GM19438 (cell line): ENCODE results near the gene ADGRL2.

Experiments
- ATAC-seq: cut with Tn5 transposase; IDR thresholded peaks from one replicate; pipeline ENCODE4 v1.9.1; 2021; ENCODE audit warnings: low read depth; ENCODE audit not compliant: unreplicated experiment

Gene ADGRL2

DNA sequence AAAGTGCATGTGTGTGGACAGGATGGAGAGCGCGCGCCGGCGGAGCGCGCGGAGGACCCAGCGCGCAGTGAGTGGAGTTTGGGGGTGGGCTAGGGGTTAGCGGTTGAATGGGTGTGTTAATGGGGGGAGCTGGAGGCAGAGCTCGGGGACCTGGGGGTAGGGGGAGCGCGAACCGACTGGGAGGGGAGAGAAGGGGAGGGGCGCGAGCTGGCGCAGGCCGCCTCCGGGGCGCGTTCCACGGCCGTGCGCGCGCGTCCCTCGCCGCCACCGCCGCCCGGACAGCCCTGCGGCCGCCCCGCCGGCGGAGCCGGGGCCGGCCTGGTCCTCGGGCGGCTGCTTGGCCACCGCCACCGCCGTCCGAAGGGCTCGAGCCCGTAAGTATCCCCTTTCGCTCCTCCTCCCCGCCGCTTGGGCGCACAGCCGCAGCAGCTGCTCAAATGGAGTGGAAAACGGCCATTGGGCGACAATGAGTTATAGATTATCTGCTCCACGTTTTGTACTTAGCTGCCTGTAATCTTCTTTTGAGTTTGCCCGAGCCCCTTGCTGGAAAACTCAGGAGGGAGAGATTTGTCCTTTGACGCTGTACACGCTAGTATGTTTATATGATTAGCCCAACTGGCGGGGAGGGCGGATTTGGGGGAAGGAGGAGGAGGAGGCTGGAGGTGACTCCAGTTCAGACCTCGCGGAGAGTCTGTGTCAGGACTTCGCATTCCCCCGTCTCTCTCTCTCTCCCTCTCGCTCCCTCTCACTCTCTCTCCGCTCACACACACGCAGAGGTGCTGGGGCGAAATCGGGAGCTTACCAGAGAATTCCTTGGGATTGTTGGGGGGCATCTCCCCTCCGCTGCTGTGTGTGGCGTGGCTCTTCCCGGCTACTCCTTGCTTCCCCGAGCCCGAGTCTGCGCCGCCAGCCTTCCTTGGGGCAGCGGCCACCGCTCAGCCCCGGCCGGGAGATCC, at the start of gene ADGRL2:
Gene ADGRL2 (plus strand): TSS at position 240 of the 956 bp plus-strand sequence. CDS start 36,051 bp downstream, outside the sequence.
- ATAC-seq = no peak

DNA sequence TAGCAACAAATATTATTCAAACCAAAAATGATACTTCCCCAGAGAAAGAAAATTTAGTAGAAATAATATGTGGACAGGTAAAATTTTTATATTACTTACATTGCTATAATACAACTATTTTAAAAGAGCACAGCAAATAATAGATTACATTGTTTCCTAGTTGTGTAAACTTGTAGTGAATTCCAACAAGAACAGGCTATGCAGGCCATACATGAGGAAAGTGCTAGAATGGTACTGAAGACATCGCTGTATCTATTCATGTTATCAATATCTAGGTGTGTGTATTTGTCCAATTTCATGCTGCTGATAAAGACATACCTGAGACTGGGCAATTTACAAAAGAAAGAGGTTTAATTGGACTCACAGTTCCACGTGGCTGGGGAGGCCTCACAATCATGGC, 47.9 kb upstream of the ADGRL2 start:
- no peak for ATAC-seq

DNA sequence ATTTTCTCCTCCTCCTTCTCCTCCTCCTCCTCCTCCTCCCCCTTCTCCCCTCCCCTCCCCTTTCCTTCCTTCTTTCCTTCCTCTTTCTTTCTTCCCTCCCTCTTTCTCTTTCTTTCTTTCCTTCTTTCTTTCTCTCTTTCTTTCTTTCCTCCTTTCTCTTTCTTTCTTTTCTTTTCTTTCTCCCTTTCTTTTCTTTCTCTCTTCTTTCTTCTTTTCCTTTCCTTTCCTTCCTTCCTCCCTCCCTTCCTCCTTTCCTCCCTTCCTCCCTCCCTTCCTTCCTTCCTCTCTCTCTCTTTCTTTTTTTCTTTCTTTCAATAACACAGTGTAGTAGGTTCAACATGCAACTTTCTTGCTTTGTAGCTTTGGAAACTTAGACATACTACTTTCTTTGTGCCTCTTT, 46.3 kb upstream of the ADGRL2 start:
- ATAC-seq = no peak

GRCh38 chr1:81756872-81757271, 43.9 kb upstream of the ADGRL2 start:
- no peak for ATAC-seq

GRCh38 chr1:81757398-81758020, 43.2 kb upstream of the ADGRL2 start:
- no peak for ATAC-seq

GRCh38 chr1:81758181-81758580, 42.6 kb upstream of the ADGRL2 start:
- no peak for ATAC-seq

DNA sequence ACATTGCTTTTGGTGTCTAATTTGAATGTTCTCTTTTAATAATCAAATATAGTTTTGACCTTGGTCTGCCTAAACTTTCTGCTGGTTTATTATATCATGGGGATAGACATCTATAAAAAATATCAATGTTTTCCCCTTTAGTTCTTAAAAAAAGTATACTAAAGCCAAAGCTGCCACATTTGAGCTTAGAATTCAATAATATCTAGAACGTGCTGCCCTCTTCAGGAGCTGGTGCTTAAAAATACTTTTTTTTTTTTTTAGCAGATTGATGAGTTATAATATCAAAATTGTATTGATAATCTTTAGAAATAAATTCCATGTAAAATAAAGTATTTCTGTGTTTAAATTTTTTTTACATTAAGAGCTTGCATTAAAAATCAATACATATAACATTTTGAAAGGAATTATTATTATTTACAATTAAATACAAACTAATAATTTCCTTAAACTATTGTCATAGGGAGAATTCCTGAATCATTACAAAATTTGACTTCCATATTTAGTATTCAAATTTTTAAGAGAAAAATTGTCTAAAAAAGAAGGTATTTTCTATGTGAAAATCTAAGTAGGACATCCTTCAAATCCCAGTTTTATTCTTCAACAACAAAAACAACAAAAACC, 40.1 kb upstream of the ADGRL2 start:
- ATAC-seq = no peak

DNA sequence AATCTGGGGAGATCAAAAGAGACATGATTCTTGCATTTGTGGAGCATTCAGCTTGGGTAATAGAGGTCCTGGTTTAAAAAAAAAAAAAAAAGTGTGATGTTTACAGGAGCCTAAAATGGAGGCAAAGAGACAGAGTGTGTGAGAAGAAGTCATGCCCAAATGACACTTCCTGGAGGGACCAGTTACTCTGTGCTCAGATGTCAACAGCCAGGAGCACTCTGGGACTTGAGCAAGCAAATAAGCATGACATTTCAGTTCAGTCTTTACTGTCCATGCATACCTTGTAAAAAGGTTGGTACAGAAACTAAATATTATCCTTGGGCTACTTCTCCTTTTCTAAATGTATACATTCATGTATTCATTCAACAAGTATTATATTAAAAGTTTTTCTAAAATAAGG, 25.2 kb upstream of the ADGRL2 start:
- no peak for ATAC-seq

GRCh38 chr1:81780705-81781454, 19.9 kb upstream of the ADGRL2 start:
- no peak for ATAC-seq

- no peak for ATAC-seq
Observed at GRCh38 chr1:81781749-81782148, 19.0 kb upstream of the ADGRL2 start.

DNA sequence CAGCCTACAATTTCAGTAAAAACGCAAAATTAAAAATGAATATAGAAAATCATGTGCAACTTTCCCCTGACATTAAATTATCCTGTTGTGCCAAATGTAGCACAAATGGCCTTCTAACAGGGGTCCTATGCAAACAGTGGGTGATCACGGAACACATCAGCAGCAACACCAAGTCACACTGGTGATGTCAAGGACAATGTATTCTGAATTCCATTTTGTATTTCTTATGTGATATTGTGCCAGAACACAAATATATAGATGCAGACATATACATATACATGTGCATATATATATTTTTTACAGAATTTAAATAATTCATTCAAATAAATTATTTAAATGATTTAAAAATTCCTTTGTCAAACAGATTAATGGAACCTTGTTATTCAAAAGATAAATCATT, 8.6 kb upstream of the ADGRL2 start:
- no peak for ATAC-seq

DNA sequence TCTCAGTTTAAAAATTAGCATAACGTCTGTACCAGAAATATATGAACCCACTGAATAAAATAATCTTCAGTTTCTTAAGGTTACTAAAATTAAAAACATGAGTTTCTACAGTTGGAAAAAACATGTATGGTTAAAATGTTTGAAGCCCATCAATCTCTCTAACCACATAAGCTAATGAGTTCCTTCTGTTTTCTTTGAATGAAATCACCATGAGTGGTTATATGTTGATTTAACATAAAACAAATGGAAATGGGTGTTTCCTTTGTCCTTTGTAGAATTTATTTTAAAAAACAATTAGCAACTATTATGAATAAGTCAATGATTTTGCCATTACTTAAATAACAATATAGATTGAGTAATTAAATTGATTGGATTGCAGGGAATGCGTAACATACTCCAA, 3.0 kb upstream of the ADGRL2 start:
- ATAC-seq = no peak

GRCh38 chr1:81799939-81800694, 617 bp upstream of the ADGRL2 start:
- no peak for ATAC-seq

DNA sequence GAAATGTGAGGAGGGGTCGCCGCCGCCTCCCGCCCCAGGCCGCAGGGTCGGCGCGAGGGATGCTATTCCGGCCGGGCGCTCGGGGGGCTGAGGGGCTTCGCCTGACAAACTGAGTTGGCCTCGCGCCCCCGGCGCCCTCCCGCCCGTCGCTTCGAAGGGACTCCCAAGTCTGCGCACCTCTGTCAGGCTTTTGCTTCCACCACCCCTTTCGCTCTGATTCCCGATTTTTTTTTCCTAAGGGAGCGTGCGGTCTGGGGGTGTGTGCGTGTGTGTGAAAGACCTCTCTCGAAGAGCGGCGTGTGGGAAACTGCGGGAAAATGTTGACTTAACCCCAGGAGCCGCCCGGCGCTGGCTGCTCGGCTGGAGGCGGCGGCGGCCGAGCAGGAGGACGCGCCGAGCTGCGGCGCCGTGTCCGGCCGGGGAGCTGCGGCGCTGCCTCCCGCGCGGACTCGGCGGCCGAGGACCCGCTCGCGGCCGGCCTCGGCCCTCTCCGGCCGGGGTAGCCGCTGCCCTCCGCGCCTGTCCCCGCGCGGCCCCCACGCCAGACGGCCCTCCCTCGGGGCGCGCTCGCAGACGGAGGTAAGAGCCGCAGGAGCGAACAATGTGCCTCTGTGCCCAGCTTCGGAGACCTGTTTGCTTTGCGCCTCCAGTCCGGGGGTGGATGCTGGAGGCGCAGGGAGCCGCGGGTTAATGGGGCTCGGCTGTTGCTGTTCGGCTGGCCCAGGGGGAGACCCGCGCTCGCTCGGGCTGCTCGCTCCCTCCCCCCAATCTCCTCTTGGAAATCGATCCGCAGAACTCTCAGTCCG, 1.1 kb downstream of the ADGRL2 start:
- ATAC-seq = no peak

GRCh38 chr1:81802457-81802706, 1.6 kb downstream of the ADGRL2 start:
- no peak for ATAC-seq

DNA sequence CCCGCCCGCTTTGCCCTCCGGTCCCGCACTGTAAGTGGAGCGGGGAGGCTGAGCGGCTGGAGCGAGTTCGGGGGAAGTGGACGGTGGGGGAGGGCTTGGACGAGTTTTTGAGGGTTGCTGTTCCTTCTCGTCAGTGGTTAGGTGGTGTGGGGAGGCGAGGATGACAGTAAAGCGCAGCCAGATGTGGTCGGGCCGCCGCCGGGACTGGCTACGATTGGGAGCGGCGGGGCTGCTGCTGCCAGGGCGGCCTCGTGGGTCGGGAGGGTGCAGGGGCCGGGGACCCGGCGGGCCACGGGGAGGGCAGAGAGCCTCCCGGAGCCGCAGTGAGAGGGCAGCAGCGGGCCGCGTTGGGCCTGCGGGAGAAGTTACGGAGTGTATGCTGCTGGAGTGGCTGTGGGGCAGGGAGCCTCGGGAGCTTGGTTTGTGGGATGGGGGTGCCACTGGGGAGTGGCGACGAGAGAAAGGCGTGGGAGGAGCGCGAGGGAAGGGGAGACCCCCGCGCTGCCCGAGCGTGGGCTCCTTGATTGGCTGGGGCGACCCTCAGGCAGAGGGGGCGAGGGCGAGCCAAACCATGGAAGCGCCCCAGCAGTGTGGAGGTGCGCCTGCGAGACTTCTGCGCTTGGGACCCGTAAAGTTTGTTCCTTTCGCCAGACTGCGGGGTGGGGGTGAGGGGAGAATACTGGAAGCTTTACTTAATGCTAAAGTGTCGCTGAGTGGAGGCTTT, 2.1 kb downstream of the ADGRL2 start:
- no peak for ATAC-seq

GRCh38 chr1:81803431-81804110, 2.8 kb downstream of the ADGRL2 start:
- ATAC-seq = no peak

DNA sequence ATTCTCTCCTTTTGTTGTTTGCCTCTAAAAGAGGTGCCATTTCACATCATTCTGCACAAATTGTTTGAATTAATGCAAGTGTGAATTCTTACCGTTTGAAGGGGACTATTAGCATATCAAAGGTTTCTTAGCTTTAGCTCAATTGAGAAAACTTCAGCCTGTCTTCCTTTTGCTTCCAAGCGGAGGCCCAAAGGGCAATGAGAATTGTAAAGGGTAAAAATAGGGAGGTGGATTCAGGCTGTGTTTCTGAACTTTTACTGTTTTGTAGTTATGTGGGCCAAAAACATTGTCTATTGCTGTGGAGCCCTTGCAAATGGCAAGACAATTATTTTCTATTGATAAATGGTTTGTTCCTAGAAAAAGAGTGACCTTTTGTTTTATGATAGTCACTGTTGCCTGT, 3.6 kb downstream of the ADGRL2 start:
- ATAC-seq = no peak
